K562 (cell line): Measurements from ENCODE around the gene MYBPH. TPM values are rescaled to one million over a fixed set of nuclear protein-coding genes. Genes with fewer than 3 reads are reported as not detected.

Source experiments
- ATAC-seq: fragments of 200-7000 bp; cut with Tn5 transposase; 3 replicates; pipeline ENCODE4 v1.9.1; 2020; ENCODE audit warnings: moderate library complexity
- BruUV-seq: library from RNA; stranded (reverse); fragments of 400-500 nt; replicated peaks from 2 replicates; lab custom pipeline; 2021; lab: Mats Ljungman, UMichigan
- CTCF ChIA-PET: fragments of 300-600 bp; formaldehyde crosslinking; extraction: SDS; loops from one replicate; lab custom pipeline; 2021; ENCODE audit warnings: low intra/inter-chr PET ratio; lab: Yijun Ruan, JAX
- POLR2A ChIA-PET: fragments of 300-600, 350-650 bp; sonication (Branson Sonifier 250); formaldehyde crosslinking; extraction: SDS; loops from one replicate; lab custom pipeline; 2021; ENCODE audit warnings: antibody characterized with exemption, inconsistent platforms; lab: Yijun Ruan, JAX
- DNase-seq, 4 experiments: peaks; one replicate each; pipeline versions ENCODE4 v3.0.0 to v3.0.0-alpha.2; 2011 to 2018; ENCODE audit warnings: low spot score in 3 of 4, mixed read lengths in 3 of 4; ENCODE audit errors: extremely low read depth in 1 of 4
- FAIRE-seq: peaks from 2 replicates; lab custom pipeline; 2011; peaks lifted over from hg19 to GRCh38; lab: Jason Lieb, UNC
- H2AFZ ChIP-seq: 2 replicates; pipeline ENCODE4 v1.6.0; 2011; ENCODE audit warnings: low read depth, low read length, control low read depth, inconsistent platforms
- H3K27ac ChIP-seq: fragments of 200-600 bp; 3 replicates; pipeline ENCODE4 v1.8.0; 2011; ENCODE audit warnings: low read depth, mild to moderate bottlenecking, control low read depth, inconsistent platforms, low read length, moderate library complexity, mixed read lengths; ENCODE audit errors: extremely low read depth
- H3K27me3 ChIP-seq, 2 experiments: fragments of 300-600 bp in 1 of 2; 2 replicates in 1 of 2; 3 replicates in 1 of 2; pipeline versions ENCODE4 v1.6.0 to v1.8.0; 2011; ENCODE audit warnings: inconsistent platforms in 2 of 2, low read length in 2 of 2, mild to moderate bottlenecking in 1 of 2, mixed read lengths in 1 of 2, moderate library complexity in 1 of 2; ENCODE audit not compliant: control insufficient read depth in 2 of 2, insufficient read depth in 2 of 2
- H3K36me3 ChIP-seq: fragments of 300-600 bp; 3 replicates; pipeline ENCODE4 v1.8.0; 2011; ENCODE audit warnings: mild to moderate bottlenecking, low read length, inconsistent platforms; ENCODE audit not compliant: control insufficient read depth, insufficient read depth
- H3K4me1 ChIP-seq, 2 experiments: fragments of 200-600 bp in 1 of 2; replicated peaks in 1 of 2; 2 replicates in 1 of 2; 3 replicates in 1 of 2; pipeline versions ENCODE4 v1.5.1 to v1.8.0; 2011; ENCODE audit warnings: inconsistent platforms in 2 of 2, low read length in 2 of 2, mild to moderate bottlenecking in 1 of 2, mixed read lengths in 1 of 2, moderate library complexity in 1 of 2; ENCODE audit not compliant: control insufficient read depth in 2 of 2, insufficient read depth in 2 of 2
- H3K4me2 ChIP-seq: 2 replicates; pipeline ENCODE4 v1.6.1; 2011; ENCODE audit warnings: low read length, control low read depth, inconsistent platforms, mixed read lengths; ENCODE audit not compliant: insufficient read depth
- H3K4me3 ChIP-seq: fragments of 200-600 bp; sonication (generic), shearing (Covaris generic); 2 replicates; pipeline ENCODE4 v1.5.1; 2016; ENCODE audit warnings: control low read depth, inconsistent platforms
- H3K79me2 ChIP-seq: fragments of 200-600 bp; 3 replicates; pipeline ENCODE4 v1.8.0; 2011; ENCODE audit warnings: low read length, inconsistent platforms; ENCODE audit not compliant: control insufficient read depth, insufficient read depth
- H3K9ac ChIP-seq, 2 experiments: 2 replicates each; pipeline versions ENCODE4 v1.6.0 to v1.6.1; 2011; ENCODE audit warnings: low read depth in 2 of 2, low read length in 2 of 2, control low read depth in 1 of 2, inconsistent platforms in 1 of 2, mild to moderate bottlenecking in 1 of 2, mixed read lengths in 1 of 2; ENCODE audit not compliant: insufficient read depth in 1 of 2
- H3K9me1 ChIP-seq: one replicate; pipeline ENCODE4 v1.6.0; 2011; ENCODE audit warnings: inconsistent platforms, mild to moderate bottlenecking, low read length, moderate library complexity; ENCODE audit not compliant: control insufficient read depth, insufficient read depth
- H3K9me3 ChIP-seq: replicated peaks from 2 replicates; pipeline ENCODE4 v1.5.1; 2011; ENCODE audit warnings: low read depth, low read length, inconsistent platforms; ENCODE audit not compliant: control insufficient read depth, insufficient read depth
- H4K20me1 ChIP-seq: replicated peaks from 2 replicates; pipeline ENCODE4 v1.6.1; 2011; ENCODE audit warnings: low read length, inconsistent platforms, mixed read lengths; ENCODE audit not compliant: control insufficient read depth, insufficient read depth
- ATF7 ChIP-seq: fragments of 450-650 bp; IDR thresholded peaks from 2 replicates; pipeline ENCODE4 v1.7.1; 2014; ENCODE audit warnings: mild to moderate bottlenecking, moderate library complexity
- SLC30A9 ChIP-seq: fragments of 250-450 bp; sonication (Bioruptor Pico); IDR thresholded peaks from 2 replicates; pipeline ENCODE4 v1.8.0; 2022; ENCODE audit warnings: mild to moderate bottlenecking, moderate library complexity
- SNRNP70 ChIP-seq: fragments of 200-400 bp; formaldehyde crosslinking; optimal IDR thresholded peaks from 2 replicates; pipeline ENCODE3; 2017; ENCODE audit warnings: low read depth, low read length
- TAF9B ChIP-seq: fragments of 450-650 bp; IDR thresholded peaks from 2 replicates; pipeline ENCODE4 v1.6.1; 2018; ENCODE audit warnings: mild to moderate bottlenecking; ENCODE audit not compliant: partially characterized antibody
- TCF7L2 ChIP-seq: fragments of 150-350 bp; IDR thresholded peaks from 2 replicates; pipeline ENCODE4 v1.6.1; 2016; ENCODE audit warnings: low read depth, mild to moderate bottlenecking, low read length, moderate library complexity
- TEAD1 ChIP-seq, 2 experiments: fragments of 450-650 bp in 1 of 2; sonication (generic) in 1 of 2; formaldehyde crosslinking; IDR thresholded peaks; 2 replicates each; pipeline versions ENCODE4 v1.4.0 to v1.8.0; 2020 to 2022; ENCODE audit warnings: mild to moderate bottlenecking in 2 of 2, missing genetic modification reagents in 1 of 2
- XRCC3 ChIP-seq: fragments of 450-650 bp; IDR thresholded peaks from 2 replicates; pipeline ENCODE4 v1.6.1; 2017; ENCODE audit warnings: mild to moderate bottlenecking, moderate library complexity
- ZNF75A ChIP-seq: fragments of 450-650 bp; formaldehyde crosslinking; IDR thresholded peaks from 2 replicates; pipeline ENCODE4 v1.4.0; 2020; ENCODE audit warnings: mild to moderate bottlenecking
- WGBS: fragments of 100-300 bp; shearing (Covaris generic); methylation state at CpG from one replicate; pipeline ENCODE4 v1.1.6; 2016; ENCODE audit warnings: low coverage, mixed read lengths; ENCODE audit not compliant: insufficient coverage; ENCODE audit errors: missing lambda C conversion rate; 5-methylcytosine and 5-hydroxymethylcytosine counted together
- in situ Hi-C: fragments of 300-500 bp; cut with MboI; formaldehyde crosslinking; loops from 4 replicates; pipeline ENCODE4 v1.15.0; 2018; ENCODE audit warnings: inconsistent platforms, mixed read lengths
- intact Hi-C: fragments of 100-400 bp; cut with micrococcal nuclease; formaldehyde crosslinking; loops from 2 replicates; pipeline ENCODE4 v1.14.2; 2022
- polyA plus RNA-seq, 8 experiments: library from polyadenylated mRNA; depleted of rRNA in 4 of 8; stranded (reverse) in 5 of 8; unstranded in 3 of 8; fragments of >200 nt; fragmentation: Nextera tagmentation in 2 of 8; fragmentation: Illumina TruSeq in 1 of 8; extraction: Ambion mirVana in 2 of 8; extraction: Trizol in 1 of 8; gene quantifications; 2 replicates each; pipeline versions ENCODE4 v1.2.1 to v1.2.3, GENCODE V29; 2011 to 2014; ENCODE audit warnings: inconsistent platforms in 1 of 8, missing spikeins in 1 of 8
- total RNA-seq, 7 experiments: library from RNA; depleted of rRNA in 6 of 7; stranded (reverse); fragments of >200 nt in 6 of 7; fragmentation: Illumina TruSeq in 2 of 7; extraction: Trizol in 2 of 7; gene quantifications; 2 replicates each; pipeline versions ENCODE4 v1.2.1 to v1.2.3, GENCODE V29; 2011 to 2021; ENCODE audit warnings: low replicate concordance in 1 of 7
- TF ChIP-seq, protein P1 (sequence below): sonication (generic); formaldehyde crosslinking; IDR thresholded peaks from 2 replicates; pipeline ENCODE4 v1.8.0; 2023; ENCODE audit warnings: mild to moderate bottlenecking, missing genetic modification reagents

MYBPH gene
- total and polyA plus RNA-seq, 9 of the 15 experiments (the other 6 are each of a cell fraction or from before 2014, with no cell fraction given), result 0.13 TPM; not detected in 8

DNA sequence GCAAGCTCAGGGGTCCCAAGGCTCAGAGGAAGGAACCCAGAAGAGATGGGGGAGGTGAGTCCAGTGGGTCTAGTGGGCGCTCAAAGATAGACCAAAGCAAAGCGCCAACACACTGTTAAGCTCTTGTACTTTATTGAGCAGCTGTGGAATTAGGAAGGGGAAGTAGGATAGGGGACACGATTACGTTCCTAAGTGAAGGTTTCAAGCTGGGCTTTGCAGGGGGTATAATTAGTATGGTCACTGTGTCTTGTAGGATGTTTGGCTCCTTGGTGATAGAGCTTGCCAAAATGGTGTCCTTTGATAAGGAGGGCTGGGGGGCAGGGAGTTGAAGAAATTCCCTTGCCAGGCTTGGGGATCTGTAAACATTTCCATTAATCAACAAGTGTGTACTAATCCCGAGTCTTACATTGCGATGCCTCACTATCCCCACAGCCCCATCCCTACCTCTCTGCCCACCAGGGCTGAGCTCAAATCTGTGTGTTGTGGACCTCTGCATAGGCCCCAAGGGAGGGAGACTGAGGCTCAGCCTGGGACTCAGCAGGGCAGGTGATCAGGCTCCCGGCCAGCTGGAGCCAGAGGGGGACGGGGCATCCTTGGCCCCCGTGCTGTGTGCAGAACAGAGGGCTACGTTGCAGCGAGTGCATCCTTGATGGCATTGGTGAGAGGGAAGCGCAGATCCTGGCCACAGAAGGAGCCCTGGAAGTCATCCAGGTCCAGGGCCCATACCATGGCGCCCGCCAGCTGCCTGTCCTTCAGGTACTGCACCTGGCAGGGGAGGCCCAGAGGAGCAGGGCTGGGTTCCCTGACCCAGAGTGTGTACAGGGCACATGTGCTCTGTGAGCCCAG lies 3.4 kb upstream of the MYBPH start:
- Histone ChIP-seq H2AFZ (no peak overlapping the region), H3K27ac (no peak overlapping the region), H3K9me3 (no peaks in the 10 kb centered on the region), H3K27me3 (peaks cover 19 to 79% of the 10 kb centered on the region in 2 experiments; a peak in 4 of 5 replicates), H3K36me3 (no peaks in the 10 kb centered on the region), H3K4me3 (no peak overlapping the region), H3K9me1 (no peaks in the 10 kb centered on the region), H3K4me2 (no peak overlapping the region), H3K79me2 (no peaks in the 10 kb centered on the region), H4K20me1 (peaks cover 19% of the 10 kb centered on the region), H3K9ac (no peak overlapping the region), H3K4me1 (0 out of 5 replicates have a peak, but pooled peaks cover 0 to 2% of the 10 kb centered on the region in 2 experiments)
- no TSS peak for BruUV-seq
- no peak for ATAC-seq
- 0% methylated on average over 14 of the region's 14 CpGs for WGBS
- CTCF ChIA-PET, result no interaction called here
- no peak for FAIRE-seq
- intact Hi-C loops, result no loop called here
- POLR2A ChIA-PET, result interaction anchor here (0.6 to 0.7 kb wide), 3 partner anchors 27 to 152 kb away, joined by 3 read pairs; no protein-coding TSS in a partner anchor
- in situ Hi-C loops, result no loop called here
- DNase-seq, result no peak
- no peak for TF ChIP-seq ZNF75A (CRISPR knock-in tag)
- no peak for TF ChIP-seq SLC30A9 (CRISPR knock-in tag)
- TF ChIP-seq, protein P1, sequence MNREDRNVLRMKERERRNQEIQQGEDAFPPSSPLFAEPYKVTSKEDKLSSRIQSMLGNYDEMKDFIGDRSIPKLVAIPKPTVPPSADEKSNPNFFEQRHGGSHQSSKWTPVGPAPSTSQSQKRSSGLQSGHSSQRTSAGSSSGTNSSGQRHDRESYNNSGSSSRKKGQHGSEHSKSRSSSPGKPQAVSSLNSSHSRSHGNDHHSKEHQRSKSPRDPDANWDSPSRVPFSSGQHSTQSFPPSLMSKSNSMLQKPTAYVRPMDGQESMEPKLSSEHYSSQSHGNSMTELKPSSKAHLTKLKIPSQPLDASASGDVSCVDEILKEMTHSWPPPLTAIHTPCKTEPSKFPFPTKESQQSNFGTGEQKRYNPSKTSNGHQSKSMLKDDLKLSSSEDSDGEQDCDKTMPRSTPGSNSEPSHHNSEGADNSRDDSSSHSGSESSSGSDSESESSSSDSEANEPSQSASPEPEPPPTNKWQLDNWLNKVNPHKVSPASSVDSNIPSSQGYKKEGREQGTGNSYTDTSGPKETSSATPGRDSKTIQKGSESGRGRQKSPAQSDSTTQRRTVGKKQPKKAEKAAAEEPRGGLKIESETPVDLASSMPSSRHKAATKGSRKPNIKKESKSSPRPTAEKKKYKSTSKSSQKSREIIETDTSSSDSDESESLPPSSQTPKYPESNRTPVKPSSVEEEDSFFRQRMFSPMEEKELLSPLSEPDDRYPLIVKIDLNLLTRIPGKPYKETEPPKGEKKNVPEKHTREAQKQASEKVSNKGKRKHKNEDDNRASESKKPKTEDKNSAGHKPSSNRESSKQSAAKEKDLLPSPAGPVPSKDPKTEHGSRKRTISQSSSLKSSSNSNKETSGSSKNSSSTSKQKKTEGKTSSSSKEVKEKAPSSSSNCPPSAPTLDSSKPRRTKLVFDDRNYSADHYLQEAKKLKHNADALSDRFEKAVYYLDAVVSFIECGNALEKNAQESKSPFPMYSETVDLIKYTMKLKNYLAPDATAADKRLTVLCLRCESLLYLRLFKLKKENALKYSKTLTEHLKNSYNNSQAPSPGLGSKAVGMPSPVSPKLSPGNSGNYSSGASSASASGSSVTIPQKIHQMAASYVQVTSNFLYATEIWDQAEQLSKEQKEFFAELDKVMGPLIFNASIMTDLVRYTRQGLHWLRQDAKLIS, result no peak
- no peak for TF ChIP-seq SNRNP70
- TF ChIP-seq ATF7, result no peak
- no peak for TF ChIP-seq XRCC3
- no peak for TF ChIP-seq TAF9B
- TF ChIP-seq TEAD1 (CRISPR knock-in tag; IDR thresholded peaks at IDR 0.05), result no peak
- TF ChIP-seq TCF7L2, result no peak
